PFSK-1 (cell line): ENCODE results near the gene MYRF.

Source experiments
- FOXP2 ChIP-seq: optimal IDR thresholded peaks from 2 replicates; pipeline ENCODE3; 2011; ENCODE audit warnings: borderline replicate concordance, control low read depth, inconsistent platforms; ENCODE audit not compliant: insufficient read depth; ENCODE audit errors: extremely low read length, extremely low read depth
- POLR2AphosphoS5 ChIP-seq: IDR thresholded peaks from 2 replicates; pipeline ENCODE4 v1.6.1; 2012; ENCODE audit warnings: low read depth, mild to moderate bottlenecking, control low read depth, low read length, moderate library complexity
- REST ChIP-seq, 2 experiments: IDR thresholded peaks; 2 replicates each; pipeline versions ENCODE4 v1.6.1 to v1.8.0; 2011 to 2012; ENCODE audit warnings: low read depth in 2 of 2, low read length in 2 of 2, control low read depth in 1 of 2, inconsistent platforms in 1 of 2, mild to moderate bottlenecking in 1 of 2, moderate library complexity in 1 of 2; ENCODE audit not compliant: insufficient read depth in 1 of 2
- SIN3A ChIP-seq: IDR thresholded peaks from 2 replicates; pipeline ENCODE4 v1.6.1; 2012; ENCODE audit warnings: mild to moderate bottlenecking, low read length, moderate library complexity, borderline replicate concordance; ENCODE audit not compliant: insufficient read depth
- TAF1 ChIP-seq: IDR thresholded peaks from 2 replicates; pipeline ENCODE4 v1.6.1; 2012; ENCODE audit warnings: low read length, control low read depth, borderline replicate concordance; ENCODE audit not compliant: insufficient read depth

- TF ChIP-seq TAF1: no peak
- no peak for TF ChIP-seq POLR2AphosphoS5
- no peak for TF ChIP-seq FOXP2
- TF ChIP-seq SIN3A: no peak
- no peak for TF ChIP-seq REST (IDR thresholded peaks at IDR 0.05; ENCODE audit: insufficient read depth in 1 of 2, low read depth in 2 of 2, low read length in 2 of 2)
Observed at GRCh38 chr11:61836193-61836592, 83.8 kb downstream of the MYRF start.
